Breast epithelium (tissue), 3 donors: Measurements from ENCODE around the gene TENM4.

Experiments used
- POLR2A ChIP-seq: fragments of 450-650 bp; IDR thresholded peaks from one replicate; pipeline ENCODE4 v1.6.1; 2016; ENCODE audit warnings: antibody characterized with exemption, mild to moderate bottlenecking, moderate library complexity
- POLR2AphosphoS5 ChIP-seq, 3 donors: sonication (generic); formaldehyde crosslinking; IDR thresholded peaks; one replicate each; pipeline ENCODE4 v1.6.1; 2017; ENCODE audit warnings: antibody characterized with exemption in 3 of 3
- TF ChIP-seq, protein P1 (sequence below), 3 donors: fragments of 450-650 bp; IDR thresholded peaks; one replicate each; pipeline ENCODE4 v1.5.1; 2016 to 2017; ENCODE audit warnings: antibody characterized with exemption in 3 of 3, mild to moderate bottlenecking in 3 of 3, moderate library complexity in 3 of 3

DNA sequence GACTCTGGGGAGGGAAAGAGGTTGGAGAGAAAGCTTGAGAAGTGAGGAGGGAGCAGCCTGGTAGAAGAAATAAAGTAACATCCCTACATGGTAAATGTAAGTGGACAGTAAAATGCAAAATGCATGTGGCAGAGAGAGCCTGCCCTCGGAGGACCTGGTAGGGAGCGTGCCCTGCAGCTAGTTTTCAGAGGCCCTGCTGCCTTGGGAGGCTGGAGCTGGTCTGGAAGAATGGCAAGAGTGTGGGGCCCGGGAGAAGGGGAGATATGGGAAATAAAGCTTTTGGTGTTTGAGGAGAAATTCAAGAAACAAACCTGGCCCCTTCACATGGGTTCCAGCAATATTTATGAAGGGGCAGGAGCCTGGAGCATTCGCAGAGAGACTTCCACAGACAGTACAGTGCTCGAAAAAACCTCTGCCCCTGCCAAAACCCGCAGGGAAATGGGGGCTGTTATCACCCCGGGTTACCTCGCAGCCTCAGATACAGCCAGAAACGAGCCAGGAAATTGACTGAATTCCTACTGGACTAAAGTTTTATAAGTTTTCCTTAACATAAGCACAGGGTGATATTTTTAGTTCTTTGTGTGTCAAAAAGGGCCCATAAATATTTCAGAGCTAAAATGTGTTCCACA, 363.0 kb downstream of the TENM4 start:
- TF ChIP-seq, protein P1, sequence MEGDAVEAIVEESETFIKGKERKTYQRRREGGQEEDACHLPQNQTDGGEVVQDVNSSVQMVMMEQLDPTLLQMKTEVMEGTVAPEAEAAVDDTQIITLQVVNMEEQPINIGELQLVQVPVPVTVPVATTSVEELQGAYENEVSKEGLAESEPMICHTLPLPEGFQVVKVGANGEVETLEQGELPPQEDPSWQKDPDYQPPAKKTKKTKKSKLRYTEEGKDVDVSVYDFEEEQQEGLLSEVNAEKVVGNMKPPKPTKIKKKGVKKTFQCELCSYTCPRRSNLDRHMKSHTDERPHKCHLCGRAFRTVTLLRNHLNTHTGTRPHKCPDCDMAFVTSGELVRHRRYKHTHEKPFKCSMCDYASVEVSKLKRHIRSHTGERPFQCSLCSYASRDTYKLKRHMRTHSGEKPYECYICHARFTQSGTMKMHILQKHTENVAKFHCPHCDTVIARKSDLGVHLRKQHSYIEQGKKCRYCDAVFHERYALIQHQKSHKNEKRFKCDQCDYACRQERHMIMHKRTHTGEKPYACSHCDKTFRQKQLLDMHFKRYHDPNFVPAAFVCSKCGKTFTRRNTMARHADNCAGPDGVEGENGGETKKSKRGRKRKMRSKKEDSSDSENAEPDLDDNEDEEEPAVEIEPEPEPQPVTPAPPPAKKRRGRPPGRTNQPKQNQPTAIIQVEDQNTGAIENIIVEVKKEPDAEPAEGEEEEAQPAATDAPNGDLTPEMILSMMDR (IDR thresholded peaks at IDR 0.05): no peak
- no peak for TF ChIP-seq POLR2AphosphoS5 (IDR thresholded peaks at IDR 0.05)
- TF ChIP-seq POLR2A: no peak
